ENCODE results near the gene PARD3B.

DNA sequence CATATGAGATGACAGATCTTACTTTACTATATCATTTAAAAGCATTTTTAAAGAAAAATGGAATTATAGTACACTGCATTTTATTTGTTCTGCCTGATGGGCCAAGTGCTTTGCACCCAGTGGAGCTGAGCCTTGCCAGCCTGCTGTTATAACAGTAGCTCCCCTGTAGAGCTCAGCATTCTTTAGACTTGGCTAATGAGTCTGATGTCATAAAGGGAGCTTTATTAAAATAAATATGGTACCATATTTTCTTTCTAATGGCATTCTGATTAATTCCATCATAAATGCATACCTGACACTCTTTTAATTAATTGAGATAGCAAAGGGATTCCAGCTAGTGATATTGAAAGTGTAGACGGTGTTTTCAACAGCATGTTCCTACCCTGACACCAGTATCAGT lies 40.7 kb downstream of the PARD3B start:
- no peak for TF ChIP-seq EZH2 (IDR thresholded peaks at IDR 0.05; ENCODE audit: borderline replicate concordance, low read depth, low read length, severe bottlenecking)
- no peak for TF ChIP-seq CTCF (IDR thresholded peaks at IDR 0.05; ENCODE audit: borderline replicate concordance, extremely low read depth, low read length, poor library complexity, severe bottlenecking)

Measured in DND-41 (cell line).